Kidney (tissue), 14 donors: ENCODE measurements around the gene ISL1. TPM values are rescaled to one million over a fixed set of nuclear protein-coding genes. Genes with fewer than 3 reads are reported as not detected.

Source experiments
- DNase-seq, 5 donors: peaks; one replicate each; pipeline ENCODE4 v3.0.0-alpha.2; 2013 to 2020
- FAIRE-seq: peaks from 2 replicates; lab custom pipeline; 2012; peaks lifted over from hg19 to GRCh38; lab: Jason Lieb, UNC
- H3K27ac ChIP-seq, 2 donors: one replicate each; pipeline ENCODE4 v1.7.0; 2013; ENCODE audit warnings: low read depth in 2 of 2, low read length in 2 of 2, inconsistent platforms in 1 of 2
- H3K27me3 ChIP-seq: one replicate; pipeline ENCODE4 v1.7.1; 2013; ENCODE audit warnings: low read length, inconsistent platforms; ENCODE audit not compliant: control insufficient read depth, insufficient read depth
- H3K36me3 ChIP-seq, 3 donors: one replicate each; pipeline versions ENCODE4 v1.7.0 to v1.7.1; 2013; ENCODE audit warnings: low read length in 3 of 3, control low read depth in 1 of 3, inconsistent platforms in 1 of 3; ENCODE audit not compliant: insufficient read depth in 3 of 3, control insufficient read depth in 2 of 3
- H3K4me1 ChIP-seq, 3 donors: one replicate each; pipeline versions ENCODE4 v1.7.0 to v1.7.1; 2013; ENCODE audit warnings: low read length in 3 of 3, inconsistent platforms in 1 of 3, low read depth in 1 of 3; ENCODE audit not compliant: control insufficient read depth in 2 of 3, insufficient read depth in 2 of 3
- H3K4me3 ChIP-seq, 3 donors: one replicate each; pipeline versions ENCODE4 v1.7.0 to v1.8.1; 2013; ENCODE audit warnings: low read length in 3 of 3, control low read depth in 1 of 3, inconsistent platforms in 1 of 3
- H3K9ac ChIP-seq, 3 donors: one replicate each; pipeline versions ENCODE4 v1.7.0 to v1.7.1; 2013; ENCODE audit warnings: low read length in 3 of 3, control low read depth in 1 of 3, inconsistent platforms in 1 of 3
- H3K9me3 ChIP-seq, 3 donors: one replicate each; pipeline versions ENCODE4 v1.7.0 to v1.7.1; 2013; ENCODE audit warnings: low read length in 3 of 3, control low read depth in 1 of 3, inconsistent platforms in 1 of 3; ENCODE audit not compliant: control insufficient read depth in 2 of 3, insufficient read depth in 1 of 3
- intact Hi-C: fragments of 100-400 bp; cut with DNase I; formaldehyde crosslinking; loops from one replicate; pipeline ENCODE4 v1.11.1; 2022
- polyA plus RNA-seq: library from polyadenylated mRNA; stranded (reverse); fragments of 350-450 nt; fragmentation: Illumina TruSeq; extraction: RNeasy Lipid Tissue Mini Kit (QIAGEN cat#74804); gene quantifications from one replicate; pipeline ENCODE4 v1.2.3, GENCODE V29; 2014; ENCODE audit warnings: low read depth, low replicate concordance; ENCODE audit not compliant: insufficient read depth
- total RNA-seq: library from RNA; stranded (reverse); fragmentation: NEBNext Ultra II Directional; extraction: Animal tissue kit (Norgen Biotek cat#: 25700); gene quantifications from one replicate; pipeline ENCODE4 v1.2.1, GENCODE V29; 2021
- TF ChIP-seq, protein P1 (sequence below): IDR thresholded peaks from 3 replicates; pipeline ENCODE4 v1.5.1; 2012; ENCODE audit warnings: mild to moderate bottlenecking, moderate library complexity, borderline replicate concordance; ENCODE audit not compliant: insufficient read depth; ENCODE audit errors: extremely low read depth
- donor health status: control.
- donor health status: control.
- donor health status: control.
- donor health status: control.
- donor health status: control.
- donor health status: DM: yes; HTN: yes; CAD: no.
- donor health status: Normal renal cell carcinoma (clear cell type).

ISL1 gene
- total and polyA plus RNA-seq, 2 donors from 2014 or later = not detected

DNA sequence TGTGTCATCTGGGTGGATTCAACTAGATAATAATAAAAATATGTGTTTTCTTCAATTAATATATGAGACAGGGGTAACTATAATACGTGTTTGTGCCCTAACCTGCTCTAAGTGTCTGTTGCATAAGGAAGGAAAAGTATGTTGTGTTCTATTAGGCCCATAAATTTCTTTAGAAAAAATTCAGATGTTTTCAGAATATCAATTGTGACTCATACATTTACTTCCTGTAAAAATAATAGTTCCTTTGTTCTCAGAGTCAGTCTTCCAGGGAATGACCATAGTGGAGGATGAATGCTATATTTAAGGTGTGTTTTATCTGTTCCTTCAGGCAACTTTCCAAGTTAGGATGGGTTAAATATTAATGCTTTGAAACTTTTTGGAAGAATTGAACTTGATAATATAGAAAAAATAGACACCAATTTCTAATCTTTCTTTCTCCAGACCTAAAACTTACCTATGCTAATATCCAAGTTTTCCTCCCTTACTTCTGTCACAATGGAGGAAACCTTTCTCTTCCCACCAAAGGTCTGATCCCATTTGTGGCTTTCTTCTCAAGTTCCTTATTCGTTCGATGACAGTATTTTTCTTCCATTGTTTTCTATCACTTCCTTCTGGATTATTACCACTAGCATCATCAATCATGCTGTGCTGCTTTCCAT, 49.9 kb downstream of the ISL1 start:
- intact Hi-C loops = no loop called here
- FAIRE-seq = no peak
- H3K27me3 ChIP-seq = no peaks in the 10 kb centered on the region
- H3K4me3 ChIP-seq = no peak overlapping the region
- TF ChIP-seq, protein P1, sequence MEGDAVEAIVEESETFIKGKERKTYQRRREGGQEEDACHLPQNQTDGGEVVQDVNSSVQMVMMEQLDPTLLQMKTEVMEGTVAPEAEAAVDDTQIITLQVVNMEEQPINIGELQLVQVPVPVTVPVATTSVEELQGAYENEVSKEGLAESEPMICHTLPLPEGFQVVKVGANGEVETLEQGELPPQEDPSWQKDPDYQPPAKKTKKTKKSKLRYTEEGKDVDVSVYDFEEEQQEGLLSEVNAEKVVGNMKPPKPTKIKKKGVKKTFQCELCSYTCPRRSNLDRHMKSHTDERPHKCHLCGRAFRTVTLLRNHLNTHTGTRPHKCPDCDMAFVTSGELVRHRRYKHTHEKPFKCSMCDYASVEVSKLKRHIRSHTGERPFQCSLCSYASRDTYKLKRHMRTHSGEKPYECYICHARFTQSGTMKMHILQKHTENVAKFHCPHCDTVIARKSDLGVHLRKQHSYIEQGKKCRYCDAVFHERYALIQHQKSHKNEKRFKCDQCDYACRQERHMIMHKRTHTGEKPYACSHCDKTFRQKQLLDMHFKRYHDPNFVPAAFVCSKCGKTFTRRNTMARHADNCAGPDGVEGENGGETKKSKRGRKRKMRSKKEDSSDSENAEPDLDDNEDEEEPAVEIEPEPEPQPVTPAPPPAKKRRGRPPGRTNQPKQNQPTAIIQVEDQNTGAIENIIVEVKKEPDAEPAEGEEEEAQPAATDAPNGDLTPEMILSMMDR = no peak
- no peak for DNase-seq
- no peak overlapping the region for H3K27ac ChIP-seq
- H3K36me3 ChIP-seq = no peaks in the 10 kb centered on the region
- H3K9ac ChIP-seq = no peak overlapping the region
- no peaks in the 10 kb centered on the region for H3K4me1 ChIP-seq
- no peaks in the 10 kb centered on the region for H3K9me3 ChIP-seq

DNA sequence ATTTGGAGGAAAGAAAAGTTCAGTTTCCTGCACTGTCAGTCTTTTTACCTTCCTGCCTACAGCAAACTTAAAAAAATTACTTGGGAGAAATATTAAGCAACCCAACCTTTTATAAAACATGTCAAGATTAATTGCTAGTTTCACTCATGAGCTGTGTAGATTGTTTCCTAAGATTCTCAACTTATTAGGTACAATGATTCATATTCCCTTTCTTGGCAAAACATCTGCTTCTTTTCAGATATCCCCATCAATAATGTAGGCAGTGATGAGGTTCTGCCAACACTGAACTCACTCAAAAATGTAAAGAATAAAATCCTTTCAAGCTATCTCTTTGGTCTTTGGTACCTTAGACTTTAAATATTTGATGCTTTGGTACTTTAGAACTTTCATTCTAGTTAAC, 56.0 kb downstream of the ISL1 start:
- no peaks in the 10 kb centered on the region for H3K4me1 ChIP-seq
- FAIRE-seq = no peak
- TF ChIP-seq, protein P1 = no peak

More for the DNA sequence above, 56.0 kb downstream of the ISL1 start:
- intact Hi-C loops = no loop called here
- H3K4me3 ChIP-seq = no peak overlapping the region
- H3K36me3 ChIP-seq = no peaks in the 10 kb centered on the region
- no peaks in the 10 kb centered on the region for H3K27me3 ChIP-seq
- H3K9me3 ChIP-seq = no peaks in the 10 kb centered on the region
- no peak overlapping the region for H3K27ac ChIP-seq
- DNase-seq = no peak
- H3K9ac ChIP-seq = no peak overlapping the region
